Measurements from ENCODE around the gene RCAN1. TPM values are rescaled to one million over a fixed set of nuclear protein-coding genes. Genes with fewer than 3 reads are reported as not detected.

Gene RCAN1
- polyA plus RNA-seq, 2 of the 4 experiments (the other 2 are of a cell fraction): 10.2 to 11.9 TPM

- H3K27ac ChIP-seq: no peak overlapping the region
- ChIA-PET POLR2A (no interaction called here), CTCF (interaction anchor here (3.0 kb wide), 1 partner anchor 18 kb away, joined by 13 read pairs; no protein-coding TSS in a partner anchor)
- 2% methylated on average over 3 of the region's 3 CpGs for WGBS (ENCODE audit: missing lambda C conversion rate)
- no peak overlapping the region for H3K4me3 ChIP-seq
- FAIRE-seq (no peak), DNase-seq (ENCODE audit: low read depth in 1 of 2, low spot score in 1 of 2) (no peak), ATAC-seq (no peak)
- TF ChIP-seq EP300 (IDR thresholded peaks at IDR 0.05) (no peak), KDM1A (IDR thresholded peaks at IDR 0.05; ENCODE audit: low read depth) (no peak), PHF8 (IDR thresholded peaks at IDR 0.05; ENCODE audit: borderline replicate concordance, low read depth) (no peak), RARB (CRISPR knock-in tag; IDR thresholded peaks at IDR 0.05) (no peak), HDAC2 (IDR thresholded peaks at IDR 0.05) (no peak), NR3C1 (IDR thresholded peaks at IDR 0.05) (no peak), EHF (CRISPR knock-in tag; IDR thresholded peaks at IDR 0.05) (no peak), HEYL (CRISPR knock-in tag; IDR thresholded peaks at IDR 0.05) (no peak), CHD2 (IDR thresholded peaks at IDR 0.05; ENCODE audit: low read length, partially characterized antibody) (no peak), MAFK (IDR thresholded peaks at IDR 0.05; ENCODE audit: partially characterized antibody) (no peak), JUN (IDR thresholded peaks at IDR 0.05) (no peak), HOXB13 (CRISPR knock-in tag; IDR thresholded peaks at IDR 0.05; ENCODE audit: low read depth) (no peak), REST (IDR thresholded peaks at IDR 0.05) (no peak)
- TF ChIP-seq, protein P1, sequence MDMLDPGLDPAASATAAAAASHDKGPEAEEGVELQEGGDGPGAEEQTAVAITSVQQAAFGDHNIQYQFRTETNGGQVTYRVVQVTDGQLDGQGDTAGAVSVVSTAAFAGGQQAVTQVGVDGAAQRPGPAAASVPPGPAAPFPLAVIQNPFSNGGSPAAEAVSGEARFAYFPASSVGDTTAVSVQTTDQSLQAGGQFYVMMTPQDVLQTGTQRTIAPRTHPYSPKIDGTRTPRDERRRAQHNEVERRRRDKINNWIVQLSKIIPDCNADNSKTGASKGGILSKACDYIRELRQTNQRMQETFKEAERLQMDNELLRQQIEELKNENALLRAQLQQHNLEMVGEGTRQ (IDR thresholded peaks at IDR 0.05): no peak
- no peak overlapping the region for H3K4me2 ChIP-seq
- H3K4me1 ChIP-seq: no peaks in the 10 kb centered on the region
- H3K9me3 ChIP-seq: no peaks in the 10 kb centered on the region
Measured at GRCh38 chr21:34649400-34649799, 34.5 kb upstream of the RCAN1 start.

DNA sequence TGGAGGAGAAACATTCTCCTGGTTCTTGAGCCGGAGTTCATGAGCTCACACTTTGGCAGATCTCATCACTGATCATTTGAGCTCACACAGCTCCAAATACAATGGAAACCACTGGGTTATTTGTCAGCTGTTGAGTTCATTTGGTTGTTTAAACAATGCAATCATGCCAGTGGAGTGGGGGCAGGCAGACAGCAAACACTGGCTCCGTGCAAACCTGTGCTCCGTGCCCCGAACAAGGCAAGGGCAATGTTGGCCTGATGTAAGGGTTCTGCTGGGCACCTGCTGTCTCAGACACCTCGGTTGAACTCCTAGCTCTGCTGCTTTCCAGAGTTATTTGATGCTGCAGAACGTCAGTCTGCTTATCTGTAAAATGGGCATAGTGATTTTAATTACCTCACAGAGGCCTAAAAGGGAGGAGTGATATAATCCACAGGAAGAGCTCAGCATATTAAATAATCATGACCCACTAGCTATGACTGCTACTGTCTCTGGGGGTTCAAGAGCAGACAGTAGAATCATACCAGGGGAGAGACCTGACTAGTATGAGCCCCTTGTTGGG lies 33.9 kb upstream of the RCAN1 start:
- FAIRE-seq (no peak), DNase-seq (ENCODE audit: low read depth in 1 of 2, low spot score in 1 of 2) (no peak), ATAC-seq (no peak)
- Histone ChIP-seq H3K4me3 (no peak overlapping the region), H3K4me2 (no peak overlapping the region), H3K27ac (no peak overlapping the region), H3K4me1 (no peaks in the 10 kb centered on the region), H3K9me3 (no peaks in the 10 kb centered on the region)
- ChIA-PET CTCF (interaction anchor here (3.0 kb wide), 1 partner anchor 18 kb away, joined by 13 read pairs; no protein-coding TSS in a partner anchor), POLR2A (no interaction called here)
- WGBS (ENCODE audit: missing lambda C conversion rate): 44% methylated on average over 3 of the region's 6 CpGs
- TF ChIP-seq HDAC2 (IDR thresholded peaks at IDR 0.05) (no peak), FOXS1 (CRISPR knock-in tag; IDR thresholded peaks at IDR 0.05) (no peak), SREBF2 (IDR thresholded peaks at IDR 0.05) (no peak), PBX3 (IDR thresholded peaks at IDR 0.05) (no peak), CHD2 (IDR thresholded peaks at IDR 0.05; ENCODE audit: low read length, partially characterized antibody) (no peak), HEYL (CRISPR knock-in tag; IDR thresholded peaks at IDR 0.05) (no peak), TP53 (CRISPR knock-in tag; IDR thresholded peaks at IDR 0.05) (no peak), EHMT2 (IDR thresholded peaks at IDR 0.05; ENCODE audit: low read depth) (no peak), CTCF (IDR thresholded peaks at IDR 0.05) (no peak), MAZ (IDR thresholded peaks at IDR 0.05; ENCODE audit: borderline replicate concordance, low read depth, low read length) (no peak), CBX8 (IDR thresholded peaks at IDR 0.05) (no peak), RNF2 (IDR thresholded peaks at IDR 0.05; ENCODE audit: borderline replicate concordance, low read depth) (no peak), GATA3 (IDR thresholded peaks at IDR 0.05; ENCODE audit: borderline replicate concordance) (no peak), JUNB (IDR thresholded peaks at IDR 0.05) (no peak)
- TF ChIP-seq, protein P2, sequence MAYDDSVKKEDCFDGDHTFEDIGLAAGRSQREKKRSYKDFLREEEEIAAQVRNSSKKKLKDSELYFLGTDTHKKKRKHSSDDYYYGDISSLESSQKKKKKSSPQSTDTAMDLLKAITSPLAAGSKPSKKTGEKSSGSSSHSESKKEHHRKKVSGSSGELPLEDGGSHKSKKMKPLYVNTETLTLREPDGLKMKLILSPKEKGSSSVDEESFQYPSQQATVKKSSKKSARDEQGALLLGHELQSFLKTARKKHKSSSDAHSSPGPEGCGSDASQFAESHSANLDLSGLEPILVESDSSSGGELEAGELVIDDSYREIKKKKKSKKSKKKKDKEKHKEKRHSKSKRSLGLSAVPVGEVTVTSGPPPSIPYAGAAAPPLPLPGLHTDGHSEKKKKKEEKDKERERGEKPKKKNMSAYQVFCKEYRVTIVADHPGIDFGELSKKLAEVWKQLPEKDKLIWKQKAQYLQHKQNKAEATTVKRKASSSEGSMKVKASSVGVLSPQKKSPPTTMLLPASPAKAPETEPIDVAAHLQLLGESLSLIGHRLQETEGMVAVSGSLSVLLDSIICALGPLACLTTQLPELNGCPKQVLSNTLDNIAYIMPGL (CRISPR knock-in tag; IDR thresholded peaks at IDR 0.05; ENCODE audit: borderline replicate concordance): no peak
